SK-N-SH (cell line): ENCODE results near the gene DLD. TPM values are rescaled to one million over a fixed set of nuclear protein-coding genes. Genes with fewer than 3 reads are reported as not detected.
"Not testable (repeated sequence)": the region's sequence is repeated elsewhere in the genome, so short reads cannot be mapped to it uniquely, and the experiment has no call there.

ENCODE experiments used
- CTCF ChIA-PET: fragments of 300-600, 350-600 bp; formaldehyde crosslinking; extraction: SDS; loops from one replicate; lab custom pipeline; 2021; lab: Yijun Ruan, JAX
- POLR2A ChIA-PET: fragments of 350-600 bp; sonication (Branson Sonifier 250); formaldehyde crosslinking; extraction: SDS; loops from one replicate; lab custom pipeline; 2020; ENCODE audit warnings: antibody characterized with exemption, inconsistent platforms; lab: Yijun Ruan, JAX
- DNase-seq: peaks from one replicate; pipeline ENCODE4 v3.0.0; 2012
- H2AFZ ChIP-seq: fragments of 200-600 bp; sonication (generic); 2 replicates; pipeline ENCODE4 v1.8.1; 2016; ENCODE audit warnings: antibody characterized with exemption, mild to moderate bottlenecking, low read depth
- H3F3A ChIP-seq: fragments of 200-600 bp; sonication (generic); replicated peaks from 2 replicates; pipeline ENCODE3; 2016; ENCODE audit warnings: antibody characterized with exemption, mild to moderate bottlenecking; ENCODE audit not compliant: insufficient read depth
- H3K27ac ChIP-seq, 2 experiments: fragments of 200-500 bp in 1 of 2; fragments of 200-600 bp in 1 of 2; sonication (Bioruptor generic) in 1 of 2; sonication (generic), shearing (Covaris generic) in 1 of 2; 2 replicates each; pipeline versions ENCODE4 v1.5.1 to v1.6.1; 2014 to 2016; ENCODE audit warnings: low read depth in 2 of 2, inconsistent platforms in 1 of 2, low read length in 1 of 2, mild to moderate bottlenecking in 1 of 2, mixed read lengths in 1 of 2
- H3K27me3 ChIP-seq: fragments of 200-600 bp; sonication (generic), shearing (Covaris generic); 2 replicates; pipeline ENCODE4 v1.6.1; 2016; ENCODE audit warnings: mixed run types; ENCODE audit not compliant: insufficient read depth
- H3K36me3 ChIP-seq, 2 experiments: fragments of 200-500 bp in 1 of 2; fragments of 200-600 bp in 1 of 2; sonication (Bioruptor generic) in 1 of 2; sonication (generic) in 1 of 2; replicated peaks in 1 of 2; 2 replicates each; pipeline versions ENCODE3 to v1.5.1; 2014 to 2016; ENCODE audit warnings: low read length in 1 of 2, mild to moderate bottlenecking in 1 of 2; ENCODE audit not compliant: insufficient read depth in 2 of 2, control insufficient read depth in 1 of 2
- H3K4me1 ChIP-seq, 2 experiments: fragments of 200-500 bp in 1 of 2; fragments of 200-600 bp in 1 of 2; sonication (Bioruptor generic) in 1 of 2; sonication (generic), shearing (Covaris generic) in 1 of 2; 2 replicates each; pipeline versions ENCODE4 v1.5.1 to v1.6.1; 2014 to 2016; ENCODE audit warnings: low read depth in 1 of 2, low read length in 1 of 2, mixed run types in 1 of 2; ENCODE audit not compliant: insufficient read depth in 2 of 2, control insufficient read depth in 1 of 2
- H3K4me2 ChIP-seq: fragments of 200-600 bp; sonication (generic), shearing (Covaris generic); 2 replicates; pipeline ENCODE4 v1.6.1; 2017; ENCODE audit warnings: mixed run types
- H3K4me3 ChIP-seq, 2 experiments: fragments of 200-500 bp in 1 of 2; fragments of 200-600 bp in 1 of 2; sonication (Bioruptor generic) in 1 of 2; sonication (generic), shearing (Covaris generic) in 1 of 2; 2 replicates each; pipeline versions ENCODE4 v1.5.1 to v1.8.1; 2014 to 2016; ENCODE audit warnings: low read depth in 2 of 2, inconsistent platforms in 1 of 2, low read length in 1 of 2, mild to moderate bottlenecking in 1 of 2, mixed read lengths in 1 of 2, moderate library complexity in 1 of 2
- H3K79me2 ChIP-seq: fragments of 200-600 bp; sonication (generic); 2 replicates; pipeline ENCODE4 v1.8.1; 2017; ENCODE audit warnings: mild to moderate bottlenecking; ENCODE audit not compliant: insufficient read depth
- H3K9ac ChIP-seq: fragments of 200-600 bp; sonication (generic); 2 replicates; pipeline ENCODE4 v1.6.1; 2017; ENCODE audit warnings: mixed run types
- H3K9me2 ChIP-seq: fragments of 200-600 bp; sonication (generic); 2 replicates; pipeline ENCODE4 v1.6.1; 2017; ENCODE audit warnings: mixed run types
- H3K9me3 ChIP-seq: fragments of 200-600 bp; sonication (generic); 2 replicates; pipeline ENCODE4 v1.6.1; 2017; ENCODE audit warnings: mixed run types, mild to moderate bottlenecking, moderate library complexity
- H4K20me1 ChIP-seq: fragments of 200-600 bp; sonication (generic); 2 replicates; pipeline ENCODE4 v1.6.1; 2017; ENCODE audit warnings: mild to moderate bottlenecking, mixed run types; ENCODE audit not compliant: insufficient read depth
- ELF1 ChIP-seq: IDR thresholded peaks from 2 replicates; pipeline ENCODE4 v1.4.0; 2012
- EZH2phosphoT487 ChIP-seq: fragments of 200-600 bp; sonication (generic); IDR thresholded peaks from 2 replicates; pipeline ENCODE4 v1.6.1; 2017; ENCODE audit warnings: low read depth, mixed run types, mild to moderate bottlenecking, antibody characterized with exemption, moderate library complexity, borderline replicate concordance
- FOSL2 ChIP-seq: IDR thresholded peaks from 2 replicates; pipeline ENCODE4 v1.4.0; 2012; ENCODE audit warnings: low read depth, mild to moderate bottlenecking, moderate library complexity, borderline replicate concordance
- GABPA ChIP-seq: IDR thresholded peaks from 2 replicates; pipeline ENCODE4 v1.4.0; 2012; ENCODE audit warnings: low read depth, mild to moderate bottlenecking
- IRF3 ChIP-seq: fragments of 150-350 bp; IDR thresholded peaks from 2 replicates; pipeline ENCODE4 v1.6.1; 2016; ENCODE audit warnings: mild to moderate bottlenecking, low read depth, low read length
- JUND ChIP-seq: IDR thresholded peaks from 2 replicates; pipeline ENCODE4 v1.4.0; 2012
- MEF2A ChIP-seq: IDR thresholded peaks from 2 replicates; pipeline ENCODE4 v1.4.0; 2012; ENCODE audit warnings: low read depth, borderline replicate concordance
- NFIC ChIP-seq: IDR thresholded peaks from 2 replicates; pipeline ENCODE4 v1.4.0; 2012; ENCODE audit warnings: borderline replicate concordance
- NRF1 ChIP-seq: IDR thresholded peaks from 2 replicates; pipeline ENCODE4 v1.6.1; 2012; ENCODE audit warnings: low read depth, mild to moderate bottlenecking, low read length
- PBX3 ChIP-seq: IDR thresholded peaks from 2 replicates; pipeline ENCODE4; 2012
- POLR2AphosphoS5 ChIP-seq: IDR thresholded peaks from 2 replicates; pipeline ENCODE4 v1.6.1; 2012; ENCODE audit warnings: low read depth, low read length
- RAD21 ChIP-seq: IDR thresholded peaks from 2 replicates; pipeline ENCODE4 v1.6.1; 2012; ENCODE audit warnings: mild to moderate bottlenecking, low read length
- RFX5 ChIP-seq: IDR thresholded peaks from 2 replicates; pipeline ENCODE4 v1.6.1; 2012; ENCODE audit warnings: mild to moderate bottlenecking, improper control_type of control experiment, low read length
- SMC3 ChIP-seq: IDR thresholded peaks from 2 replicates; pipeline ENCODE4 v1.6.1; 2012; ENCODE audit warnings: low read depth, low read length, improper control_type of control experiment
- TCF12 ChIP-seq: IDR thresholded peaks from 2 replicates; pipeline ENCODE4 v1.4.0; 2012
- TEAD4 ChIP-seq: IDR thresholded peaks from 2 replicates; pipeline ENCODE4 v1.4.0; 2012; ENCODE audit warnings: mild to moderate bottlenecking, borderline replicate concordance; ENCODE audit not compliant: insufficient read depth
- YY1 ChIP-seq: IDR thresholded peaks from 2 replicates; pipeline ENCODE4 v1.4.0; 2012; ENCODE audit warnings: low read depth, mild to moderate bottlenecking
- WGBS: methylation state at CpG from one replicate; pipeline ENCODE4 v1.1.6; 2017; ENCODE audit warnings: low lambda C conversion rate; 5-methylcytosine and 5-hydroxymethylcytosine counted together
- polyA plus RNA-seq, 3 experiments: library from polyadenylated mRNA; depleted of rRNA; stranded (reverse); fragments of >200 nt; gene quantifications; 2 replicates each; pipeline ENCODE4 v1.2.3, GENCODE V29; 2012

The DLD gene
- polyA plus RNA-seq, 1 of the 3 experiments (the other 2 are of a cell fraction): 140 TPM

GRCh38 chr7:107918948-107919347, 28.0 kb downstream of the DLD start:
- Histone ChIP-seq H3K27ac (peak overlapping the region; percentile 16 to 36; a peak in 3 of 4 replicates), H3K79me2 (peaks cover 27% of the 10 kb centered on the region), H3K4me1 (peaks cover 2 to 7% of the 10 kb centered on the region in 2 experiments; a peak in 3 of 4 replicates), H3K4me3 (no peak overlapping the region), H3K9me2 (no peaks in the 10 kb centered on the region), H3K9me3 (no peaks in the 10 kb centered on the region), H3K4me2 (no peak overlapping the region), H3K27me3 (no peaks in the 10 kb centered on the region), H2AFZ (no peak overlapping the region)
- no peak for DNase-seq
- ChIA-PET POLR2A (no interaction called here), CTCF (interaction anchor here (0.7 to 1.6 kb wide), 7 partner anchors 10 to 578 kb away, joined by 3 to 8 read pairs (median 3); no protein-coding TSS in a partner anchor)
- TF ChIP-seq RAD21 (no peak), ELF1 (no peak)
- TF ChIP-seq, all 33 proteins: peak for 0
- Histone ChIP-seq H4K20me1 (no peaks in the 10 kb centered on the region), H3K36me3 (peaks cover 80 to 88% of the 10 kb centered on the region in 2 experiments), H3F3A (peaks cover 35% of the 10 kb centered on the region), H3K9ac (no peak overlapping the region)
- 95% methylated on average over 2 of the region's 2 CpGs for WGBS

- CTCF ChIA-PET: interaction anchor here (0.6 to 1.3 kb wide), 4 partner anchors 10 to 176 kb away, joined by 3 to 5 read pairs (median 3); no protein-coding TSS in a partner anchor
- H3K9me2 ChIP-seq: no peaks in the 10 kb centered on the region
- H3K27ac ChIP-seq: peak overlapping the region; percentile 19 to 67
These were observed 29.2 kb downstream of the DLD start for GRCh38 chr7:107920048-107920772.

GRCh38 chr7:107921826-107922225, 30.8 kb downstream of the DLD start:
- H3K27me3 ChIP-seq, DNase-seq, H3K4me1 ChIP-seq, H4K20me1 ChIP-seq, H3K9me3 ChIP-seq, H3K27ac ChIP-seq, POLR2A ChIA-PET, H3K9me2 ChIP-seq, H3K4me2 ChIP-seq, H3K9ac ChIP-seq, H3K4me3 ChIP-seq, H2AFZ ChIP-seq: not testable (repeated sequence)
- Histone ChIP-seq H3K36me3 (peaks cover 84 to 92% of the 10 kb centered on the region in 2 experiments), H3F3A (peaks cover 64% of the 10 kb centered on the region), H3K79me2 (peaks cover 14% of the 10 kb centered on the region)
- 77% methylated on average over 2 of the region's 2 CpGs for WGBS
- CTCF ChIA-PET: interaction anchor here (1.2 kb wide), 1 partner anchor 17 kb away, joined by 3 read pairs; no protein-coding TSS in a partner anchor

More at GRCh38 chr7:107920048-107920772, 29.2 kb downstream of the DLD start:
- no peak overlapping the region for H3K4me2 ChIP-seq
- WGBS: 68% methylated on average over 1 of the region's 1 CpG
- H3K36me3 ChIP-seq: peaks cover 81 to 91% of the 10 kb centered on the region in 2 experiments
- H3K27me3 ChIP-seq: no peaks in the 10 kb centered on the region
- no peak overlapping the region for H2AFZ ChIP-seq
- H3K9ac ChIP-seq: no peak overlapping the region
- H3K4me3 ChIP-seq: no peak overlapping the region
- POLR2A ChIA-PET: no interaction called here
- peaks cover 5 to 6% of the 10 kb centered on the region in 2 experiments; a peak in 2 of 4 replicates for H3K4me1 ChIP-seq
- H4K20me1 ChIP-seq: no peaks in the 10 kb centered on the region
- H3K9me3 ChIP-seq: no peaks in the 10 kb centered on the region
- no peak for TF ChIP-seq PBX3
- no peak for TF ChIP-seq YY1
- no peak for TF ChIP-seq NFIC
- TF ChIP-seq SMC3: no peak
- TF ChIP-seq MEF2A: no peak
- no peak for TF ChIP-seq TEAD4
- TF ChIP-seq ELF1: no peak
- no peak for TF ChIP-seq RFX5
- no peak for TF ChIP-seq GABPA
- no peak; the same call in 1 of the 2 replicates for TF ChIP-seq POLR2AphosphoS5
- TF ChIP-seq FOSL2: peak; percentile 2; the same call in 1 of the 2 replicates
- TF ChIP-seq TCF12: no peak
- TF ChIP-seq IRF3: no peak
- no peak for TF ChIP-seq EZH2phosphoT487
- 0 out of 2 replicates have a peak, but pooled peaks have one; percentile 1 for TF ChIP-seq JUND
- TF ChIP-seq NRF1: no peak
- TF ChIP-seq, all 33 proteins: peak for 2
- no peak for DNase-seq
- Histone ChIP-seq H3F3A (peaks cover 48% of the 10 kb centered on the region), H3K79me2 (peaks cover 15% of the 10 kb centered on the region)
